ENCODE data around the gene RYK. TPM values are rescaled to one million over a fixed set of nuclear protein-coding genes. Genes with fewer than 3 reads are reported as not detected.

Gene RYK
- total RNA-seq, 1 experiment from 2014 or later, result 76.1 TPM

DNA sequence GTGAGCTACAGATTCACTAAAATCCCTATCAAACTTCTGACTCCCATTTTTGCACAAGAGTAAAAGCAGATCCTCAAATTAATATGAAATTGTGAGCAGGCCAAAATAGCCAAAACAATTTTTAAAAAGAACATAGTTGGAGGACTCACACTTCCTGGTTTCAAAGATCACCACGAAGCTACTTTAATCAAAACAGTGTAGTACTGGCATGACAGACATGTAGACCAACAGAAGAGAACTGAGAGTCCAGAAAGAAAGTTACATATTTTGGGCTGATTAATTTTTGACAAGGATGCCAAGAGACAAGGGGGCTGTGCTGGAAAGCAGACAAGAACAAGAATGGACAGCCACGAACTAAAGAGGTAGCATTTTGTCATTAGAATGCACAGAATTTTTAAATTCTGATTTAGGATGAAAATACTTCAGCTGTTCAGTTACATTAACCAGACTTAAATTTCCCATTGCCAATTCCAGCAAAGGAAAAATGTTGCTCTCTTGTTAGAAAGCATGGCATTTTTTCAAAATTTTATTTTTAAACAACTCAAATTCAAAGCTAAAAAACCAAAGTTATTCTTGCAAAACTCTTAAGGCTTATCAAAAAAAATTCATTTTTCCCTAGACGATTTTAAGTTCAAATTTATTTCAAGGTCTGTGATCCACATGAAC lies 14.0 kb downstream of the RYK start:
- TF ChIP-seq, protein P1, sequence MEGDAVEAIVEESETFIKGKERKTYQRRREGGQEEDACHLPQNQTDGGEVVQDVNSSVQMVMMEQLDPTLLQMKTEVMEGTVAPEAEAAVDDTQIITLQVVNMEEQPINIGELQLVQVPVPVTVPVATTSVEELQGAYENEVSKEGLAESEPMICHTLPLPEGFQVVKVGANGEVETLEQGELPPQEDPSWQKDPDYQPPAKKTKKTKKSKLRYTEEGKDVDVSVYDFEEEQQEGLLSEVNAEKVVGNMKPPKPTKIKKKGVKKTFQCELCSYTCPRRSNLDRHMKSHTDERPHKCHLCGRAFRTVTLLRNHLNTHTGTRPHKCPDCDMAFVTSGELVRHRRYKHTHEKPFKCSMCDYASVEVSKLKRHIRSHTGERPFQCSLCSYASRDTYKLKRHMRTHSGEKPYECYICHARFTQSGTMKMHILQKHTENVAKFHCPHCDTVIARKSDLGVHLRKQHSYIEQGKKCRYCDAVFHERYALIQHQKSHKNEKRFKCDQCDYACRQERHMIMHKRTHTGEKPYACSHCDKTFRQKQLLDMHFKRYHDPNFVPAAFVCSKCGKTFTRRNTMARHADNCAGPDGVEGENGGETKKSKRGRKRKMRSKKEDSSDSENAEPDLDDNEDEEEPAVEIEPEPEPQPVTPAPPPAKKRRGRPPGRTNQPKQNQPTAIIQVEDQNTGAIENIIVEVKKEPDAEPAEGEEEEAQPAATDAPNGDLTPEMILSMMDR (IDR thresholded peaks at IDR 0.05; ENCODE audit: unreplicated experiment), result no peak
- intact Hi-C loops (cut with micrococcal nuclease), result no loop called here
- BruUV-seq (replicated peaks), result no TSS peak
- ChIA-PET POLR2A (interaction anchor here (0.6 to 6.8 kb wide), 9 partner anchors 11 to 800 kb away, joined by 3 to 33 read pairs (median 4); partner anchors contain the start of gene RYK), CTCF (interaction anchor here (0.6 to 13.9 kb wide), 8 partner anchors 11 to 237 kb away, joined by 3 to 113 read pairs (median 3); no protein-coding TSS in a partner anchor)
- no peaks in the 10 kb centered on the region for H3K27me3 Mint-ChIP-seq (ENCODE audit: insufficient read depth, unreplicated experiment)
- no peaks in the 10 kb centered on the region for H3K9me3 Mint-ChIP-seq (ENCODE audit: unreplicated experiment)
- H3K4me3 Mint-ChIP-seq (ENCODE audit: unreplicated experiment), result no peak overlapping the region
- H3K4me1 Mint-ChIP-seq (ENCODE audit: insufficient read depth, unreplicated experiment), result peaks cover 69% of the 10 kb centered on the region
- peak overlapping the region; percentile 86 for H3K27ac Mint-ChIP-seq (ENCODE audit: low read depth, unreplicated experiment)
- DNase-seq (ENCODE audit: unreplicated experiment), result no peak
- peaks cover 3% of the 10 kb centered on the region for H3K36me3 Mint-ChIP-seq (ENCODE audit: insufficient read depth, unreplicated experiment)

DNA sequence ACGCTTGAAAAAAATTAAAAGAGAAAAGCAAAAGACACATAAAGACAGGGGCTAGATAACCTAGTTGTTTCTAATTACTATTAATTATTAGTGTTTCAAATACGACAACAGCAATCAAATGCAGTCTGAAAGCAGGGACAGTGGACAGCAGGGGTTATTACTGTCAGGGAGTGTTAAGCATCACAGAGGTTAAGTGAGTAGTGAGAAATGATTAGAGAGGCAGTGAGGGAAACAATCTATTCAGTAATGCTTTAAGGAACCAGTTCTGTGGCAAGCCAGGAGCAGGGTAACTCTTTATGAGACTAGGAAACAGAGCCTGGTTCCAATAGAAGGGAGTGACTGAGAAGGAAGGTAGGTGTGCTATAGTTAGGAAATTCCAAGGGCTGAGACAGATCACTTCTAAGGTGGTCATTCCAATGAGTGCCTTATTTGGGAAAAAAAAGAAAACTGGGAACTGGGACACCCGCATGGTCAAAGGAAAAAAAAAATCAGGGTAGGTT lies 15.0 kb downstream of the RYK start:
- intact Hi-C loops (cut with micrococcal nuclease), result no loop called here
- Mint-ChIP-seq H3K27ac (ENCODE audit: low read depth, unreplicated experiment) (peak overlapping the region; percentile 86), H3K27me3 (ENCODE audit: insufficient read depth, unreplicated experiment) (no peaks in the 10 kb centered on the region), H3K4me1 (ENCODE audit: insufficient read depth, unreplicated experiment) (peaks cover 68% of the 10 kb centered on the region), H3K4me3 (ENCODE audit: unreplicated experiment) (no peak overlapping the region), H3K36me3 (ENCODE audit: insufficient read depth, unreplicated experiment) (peaks cover 5% of the 10 kb centered on the region), H3K9me3 (ENCODE audit: unreplicated experiment) (no peaks in the 10 kb centered on the region)
- ChIA-PET CTCF (interaction anchor here (0.8 to 13.9 kb wide), 4 partner anchors 10 to 66 kb away, joined by 3 to 113 read pairs (median 18); no protein-coding TSS in a partner anchor), POLR2A (interaction anchor here (0.6 to 6.8 kb wide), 2 partner anchors 10 to 26 kb away, joined by 3 to 33 read pairs; no protein-coding TSS in a partner anchor)
- no TSS peak for BruUV-seq (replicated peaks)
- TF ChIP-seq, protein P1 (IDR thresholded peaks at IDR 0.05; ENCODE audit: unreplicated experiment), result no peak
- DNase-seq (ENCODE audit: unreplicated experiment), result no peak

DNA sequence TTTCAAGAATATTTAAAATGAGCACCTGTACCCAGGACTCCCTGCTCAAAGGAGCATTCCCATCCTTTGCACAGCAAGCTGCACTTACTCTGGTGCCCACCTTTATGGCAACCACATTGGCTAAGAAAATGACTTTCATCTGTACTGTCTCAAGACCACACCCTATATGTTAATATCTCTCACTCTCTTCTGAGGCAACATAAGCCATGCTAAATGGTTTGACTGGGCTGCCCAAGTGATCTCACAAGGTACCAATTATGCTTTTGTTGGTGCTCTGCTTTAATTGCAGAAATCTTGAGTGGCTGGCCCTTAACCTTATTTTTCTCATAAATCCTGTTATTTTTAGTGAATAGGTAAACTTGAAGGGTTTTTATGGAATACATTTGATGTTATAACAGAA lies 17.7 kb downstream of the RYK start:
- TF ChIP-seq, protein P1 (IDR thresholded peaks at IDR 0.05; ENCODE audit: unreplicated experiment), result no peak
- H3K4me1 Mint-ChIP-seq (ENCODE audit: insufficient read depth, unreplicated experiment), result peaks cover 53% of the 10 kb centered on the region
- H3K9me3 Mint-ChIP-seq (ENCODE audit: unreplicated experiment), result no peaks in the 10 kb centered on the region
- BruUV-seq (replicated peaks), result no TSS peak
- DNase-seq (ENCODE audit: unreplicated experiment), result no peak
- ChIA-PET POLR2A (interaction anchor here (0.5 to 2.9 kb wide), 6 partner anchors 8 to 232 kb away, joined by 3 to 24 read pairs (median 4); partner anchors contain the start of gene RYK), CTCF (interaction anchor here (0.6 to 2.7 kb wide), 8 partner anchors 9 to 1882 kb away, joined by 3 to 22 read pairs (median 4); no protein-coding TSS in a partner anchor)
- no peak overlapping the region for H3K27ac Mint-ChIP-seq (ENCODE audit: low read depth, unreplicated experiment)
- intact Hi-C loops (cut with micrococcal nuclease), result no loop called here
- peaks cover 5% of the 10 kb centered on the region for H3K36me3 Mint-ChIP-seq (ENCODE audit: insufficient read depth, unreplicated experiment)
- H3K4me3 Mint-ChIP-seq (ENCODE audit: unreplicated experiment), result no peak overlapping the region
- H3K27me3 Mint-ChIP-seq (ENCODE audit: insufficient read depth, unreplicated experiment), result no peaks in the 10 kb centered on the region

DNA sequence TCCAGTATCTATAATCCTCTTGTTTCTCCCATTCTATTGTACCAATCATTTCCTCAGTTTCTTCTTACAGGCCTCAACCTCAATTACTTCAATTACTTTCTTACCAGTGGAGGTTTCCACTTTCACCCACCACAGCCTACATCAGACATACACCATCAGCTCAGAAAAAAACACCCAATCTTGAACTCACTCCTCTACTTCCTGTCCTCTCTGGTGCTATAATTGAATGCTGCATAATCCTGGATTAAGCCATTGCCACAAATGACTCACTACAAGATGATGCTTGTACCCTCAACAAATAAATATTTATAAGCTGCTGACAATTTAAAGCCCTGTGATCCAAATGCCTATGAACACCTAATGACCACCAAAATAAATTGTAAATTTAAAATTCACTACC lies 18.5 kb downstream of the RYK start:
- TF ChIP-seq, protein P1 (IDR thresholded peaks at IDR 0.05; ENCODE audit: unreplicated experiment), result no peak
- Mint-ChIP-seq H3K9me3 (ENCODE audit: unreplicated experiment) (no peaks in the 10 kb centered on the region), H3K4me3 (ENCODE audit: unreplicated experiment) (no peak overlapping the region), H3K27ac (ENCODE audit: low read depth, unreplicated experiment) (peak overlapping the region; percentile 17), H3K27me3 (ENCODE audit: insufficient read depth, unreplicated experiment) (no peaks in the 10 kb centered on the region), H3K4me1 (ENCODE audit: insufficient read depth, unreplicated experiment) (peaks cover 45% of the 10 kb centered on the region), H3K36me3 (ENCODE audit: insufficient read depth, unreplicated experiment) (peaks cover 5% of the 10 kb centered on the region)
- ChIA-PET POLR2A (interaction anchor here (0.5 to 2.9 kb wide), 6 partner anchors 9 to 233 kb away, joined by 3 to 24 read pairs (median 4); partner anchors contain the start of gene RYK), CTCF (interaction anchor here (0.6 to 2.7 kb wide), 8 partner anchors 9 to 1881 kb away, joined by 3 to 22 read pairs (median 3); no protein-coding TSS in a partner anchor)
- intact Hi-C loops (cut with micrococcal nuclease), result no loop called here
- DNase-seq (ENCODE audit: unreplicated experiment), result peak; percentile 21
- BruUV-seq (replicated peaks), result no TSS peak
